ENCODE data around the gene ERO1A.

DNA sequence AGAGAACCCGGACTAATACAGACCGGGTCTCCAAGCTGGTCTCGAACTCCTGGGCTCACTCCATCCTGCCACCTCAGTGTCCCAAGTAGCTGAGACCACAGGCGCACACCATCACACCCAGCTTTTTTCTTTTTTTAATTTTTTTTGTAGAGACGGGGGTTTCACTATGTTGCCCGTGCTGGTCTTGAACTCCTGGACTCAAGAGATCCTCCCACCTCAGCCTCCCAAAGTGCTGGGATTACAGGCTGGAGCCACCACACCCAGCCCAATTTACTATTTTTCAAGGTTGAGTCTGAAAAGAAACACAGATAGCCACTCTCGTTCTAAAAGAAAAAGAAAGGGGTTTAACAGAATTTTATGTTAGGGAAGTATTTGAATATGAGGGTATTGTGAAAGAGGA, 1.8 kb downstream of the ERO1A start:
- TF ChIP-seq ZNF10 (tag by site-specific recombination; IDR thresholded peaks at IDR 0.05) (no peak), KLF16 (tag by site-specific recombination; IDR thresholded peaks at IDR 0.05) (no peak), ZNF544 (tag by site-specific recombination; IDR thresholded peaks at IDR 0.05) (no peak), YY1 (tag by site-specific recombination; IDR thresholded peaks at IDR 0.05) (no peak), CTCF (tag by site-specific recombination; IDR thresholded peaks at IDR 0.05) (no peak), ZBTB10 (tag by site-specific recombination; IDR thresholded peaks at IDR 0.05) (no peak), ZNF302 (tag by site-specific recombination; IDR thresholded peaks at IDR 0.05; ENCODE audit: low read depth) (no peak), ZNF112 (tag by site-specific recombination; IDR thresholded peaks at IDR 0.05) (no peak), BCL11B (tag by site-specific recombination; IDR thresholded peaks at IDR 0.05; ENCODE audit: low read depth) (no peak), ZBTB11 (tag by site-specific recombination; conservative IDR thresholded peaks at IDR 0.05; ENCODE audit: low read depth) (no peak)

Measured in HEK293 (cell line).